MM.1S (cell line): ENCODE results near the gene ABCG2.

Experiments used
- DNase-seq: peaks from one replicate; pipeline ENCODE4 v3.0.0-alpha.2; 2015
- H2AFZ ChIP-seq: fragments of 300-600 bp; sonication (generic); 2 replicates; pipeline ENCODE4 v1.6.0; 2016; ENCODE audit warnings: antibody characterized with exemption, low read length
- H3F3A ChIP-seq: fragments of 300-600 bp; sonication (generic); 2 replicates; pipeline ENCODE4 v1.6.1; 2016; ENCODE audit warnings: mild to moderate bottlenecking, antibody characterized with exemption, low read length, moderate library complexity, mixed read lengths; ENCODE audit not compliant: insufficient read depth
- H3K27ac ChIP-seq: fragments of 300-600 bp; sonication (generic); 2 replicates; pipeline ENCODE4 v1.5.1; 2016; ENCODE audit warnings: mild to moderate bottlenecking, low read length
- H3K27me3 ChIP-seq: fragments of 300-600 bp; sonication (generic); replicated peaks from 2 replicates; pipeline ENCODE4 v1.6.0; 2016; ENCODE audit warnings: low read length; ENCODE audit not compliant: insufficient read depth
- H3K36me3 ChIP-seq: fragments of 300-600 bp; sonication (generic); replicated peaks from 2 replicates; pipeline ENCODE4 v1.6.1; 2016; ENCODE audit warnings: mild to moderate bottlenecking, low read length, mixed read lengths; ENCODE audit not compliant: insufficient read depth
- H3K4me1 ChIP-seq: fragments of 300-600 bp; sonication (generic); 2 replicates; pipeline ENCODE4 v1.6.1; 2016; ENCODE audit warnings: low read length, mixed read lengths
- H3K4me2 ChIP-seq: fragments of 300-600 bp; sonication (generic); 2 replicates; pipeline ENCODE4 v1.6.0; 2016; ENCODE audit warnings: low read depth, low read length
- H3K4me3 ChIP-seq: fragments of 300-600 bp; sonication (generic); 2 replicates; pipeline ENCODE4 v1.5.1; 2016; ENCODE audit warnings: low read length, mixed read lengths
- H3K79me2 ChIP-seq: fragments of 300-600 bp; sonication (generic); 2 replicates; pipeline ENCODE4 v1.6.1; 2016; ENCODE audit warnings: mixed run types, low read length, mixed read lengths
- H3K9ac ChIP-seq: fragments of 300-600 bp; sonication (generic); 2 replicates; pipeline ENCODE4 v1.6.1; 2016; ENCODE audit warnings: low read length, mixed read lengths
- H3K9me2 ChIP-seq: fragments of 300-600 bp; sonication (generic); replicated peaks from 2 replicates; pipeline ENCODE4 v1.6.1; 2016; ENCODE audit warnings: mild to moderate bottlenecking, low read length, mixed read lengths; ENCODE audit not compliant: insufficient read depth
- H3K9me3 ChIP-seq: fragments of 300-600 bp; sonication (generic); replicated peaks from 2 replicates; pipeline ENCODE4 v1.6.1; 2016; ENCODE audit warnings: mild to moderate bottlenecking, low read length, mixed read lengths; ENCODE audit not compliant: insufficient read depth
- H4K20me1 ChIP-seq: fragments of 300-600 bp; sonication (generic); 2 replicates; pipeline ENCODE4 v1.6.1; 2016; ENCODE audit warnings: mild to moderate bottlenecking, low read length, moderate library complexity, mixed read lengths; ENCODE audit not compliant: insufficient read depth
- CTCF ChIP-seq: fragments of 300-600 bp; sonication (generic); IDR thresholded peaks from 2 replicates; pipeline ENCODE4 v1.5.1; 2016; ENCODE audit warnings: antibody characterized with exemption, low read length, mixed read lengths
- EZH2 ChIP-seq: fragments of 300-600 bp; sonication (generic); optimal IDR thresholded peaks from 2 replicates; pipeline ENCODE3; 2017; ENCODE audit warnings: low read depth, mild to moderate bottlenecking, antibody characterized with exemption, low read length, mixed read lengths
- EZH2phosphoT487 ChIP-seq: fragments of 300-600 bp; sonication (generic); IDR thresholded peaks from 2 replicates; pipeline ENCODE4 v1.6.1; 2018; ENCODE audit warnings: antibody characterized with exemption, low read length

ABCG2 gene

GRCh38 chr4:88077911-88078524 lies 80.4 kb downstream of the ABCG2 start:
- DNase-seq: no peak
- Histone ChIP-seq H3K9ac (no peak overlapping the region), H3K36me3 (no peaks in the 10 kb centered on the region; the same call in 1 of the 2 replicates), H3F3A (no peaks in the 10 kb centered on the region), H2AFZ (no peak overlapping the region), H3K79me2 (no peaks in the 10 kb centered on the region), H4K20me1 (no peaks in the 10 kb centered on the region), H3K27me3 (no peaks in the 10 kb centered on the region), H3K9me3 (no peaks in the 10 kb centered on the region), H3K4me2 (no peak overlapping the region), H3K27ac (no peak overlapping the region), H3K9me2 (no peaks in the 10 kb centered on the region), H3K4me3 (no peak overlapping the region), H3K4me1 (no peaks in the 10 kb centered on the region)
- TF ChIP-seq EZH2 (no peak), CTCF (no peak), EZH2phosphoT487 (no peak)

- H3K4me2 ChIP-seq: no peak overlapping the region
Measured at GRCh38 chr4:88075336-88075735, 83.1 kb downstream of the ABCG2 start.

GRCh38 chr4:88070031-88070430 lies 88.4 kb downstream of the ABCG2 start:
- Histone ChIP-seq H3K9ac (no peak overlapping the region), H3K4me2 (no peak overlapping the region), H3K27me3 (no peaks in the 10 kb centered on the region), H3K36me3 (peaks cover 4% of the 10 kb centered on the region; the same call in 1 of the 2 replicates), H3K27ac (no peak overlapping the region), H3K4me3 (no peak overlapping the region), H4K20me1 (no peaks in the 10 kb centered on the region), H3K9me2 (no peaks in the 10 kb centered on the region), H3K9me3 (no peaks in the 10 kb centered on the region), H3K4me1 (no peaks in the 10 kb centered on the region), H2AFZ (no peak overlapping the region), H3K79me2 (no peaks in the 10 kb centered on the region), H3F3A (no peaks in the 10 kb centered on the region)
- TF ChIP-seq EZH2phosphoT487 (no peak), CTCF (no peak), EZH2 (no peak)
- DNase-seq: no peak

More at GRCh38 chr4:88075336-88075735, 83.1 kb downstream of the ABCG2 start:
- no peak overlapping the region for H2AFZ ChIP-seq
- H3K36me3 ChIP-seq: peaks cover 4% of the 10 kb centered on the region; the same call in 1 of the 2 replicates
- no peak overlapping the region for H3K4me3 ChIP-seq
- no peaks in the 10 kb centered on the region for H3F3A ChIP-seq
- DNase-seq: no peak
- TF ChIP-seq EZH2 (no peak), CTCF (no peak), EZH2phosphoT487 (no peak)
- no peak overlapping the region for H3K9ac ChIP-seq
- no peaks in the 10 kb centered on the region for H3K9me2 ChIP-seq
- no peaks in the 10 kb centered on the region for H3K9me3 ChIP-seq
- no peaks in the 10 kb centered on the region for H3K79me2 ChIP-seq
- no peaks in the 10 kb centered on the region for H3K27me3 ChIP-seq
- H3K27ac ChIP-seq: no peak overlapping the region
- no peaks in the 10 kb centered on the region for H3K4me1 ChIP-seq
- H4K20me1 ChIP-seq: no peaks in the 10 kb centered on the region
